H9 (cell line): ENCODE results near the gene VAMP8. TPM values are rescaled to one million over a fixed set of nuclear protein-coding genes. Genes with fewer than 3 reads are reported as not detected.

Source experiments
- DNase-seq: peaks from one replicate; pipeline ENCODE4 v3.0.0-alpha.2; 2017
- H2AFZ ChIP-seq: one replicate; pipeline ENCODE4 v1.6.1; 2013; ENCODE audit warnings: mild to moderate bottlenecking, low read length, control low read depth, moderate library complexity
- H2AK5ac ChIP-seq: 2 replicates; pipeline ENCODE4 v1.6.1; 2013; ENCODE audit warnings: low read length, control low read depth, mixed read lengths; ENCODE audit not compliant: insufficient read length
- H2BK120ac ChIP-seq: one replicate; pipeline ENCODE4 v1.6.1; 2013; ENCODE audit warnings: low read depth, mild to moderate bottlenecking, low read length, control low read depth, inconsistent platforms; ENCODE audit not compliant: poor library complexity, severe bottlenecking
- H2BK12ac ChIP-seq: 2 replicates; pipeline ENCODE4 v1.6.1; 2013; ENCODE audit warnings: low read length, control low read depth, mixed read lengths, low read depth; ENCODE audit not compliant: insufficient read length
- H2BK15ac ChIP-seq: 2 replicates; pipeline ENCODE4 v1.6.1; 2013; ENCODE audit warnings: low read depth, low read length, control low read depth
- H2BK20ac ChIP-seq: one replicate; pipeline ENCODE4 v1.6.1; 2013; ENCODE audit warnings: low read depth, mild to moderate bottlenecking, low read length, control low read depth, inconsistent platforms; ENCODE audit not compliant: poor library complexity, severe bottlenecking
- H2BK5ac ChIP-seq: 2 replicates; pipeline ENCODE4 v1.6.1; 2013; ENCODE audit warnings: low read length, control low read depth, mixed read lengths; ENCODE audit not compliant: insufficient read length
- H3K14ac ChIP-seq: 2 replicates; pipeline ENCODE4 v1.6.1; 2013; ENCODE audit warnings: low read length, control low read depth; ENCODE audit not compliant: insufficient read depth
- H3K18ac ChIP-seq: 2 replicates; pipeline ENCODE4 v1.6.1; 2013; ENCODE audit warnings: low read depth, mild to moderate bottlenecking, mixed read lengths, low read length, control low read depth; ENCODE audit not compliant: insufficient read length
- H3K23ac ChIP-seq: 2 replicates; pipeline ENCODE4 v1.6.1; 2013; ENCODE audit warnings: low read length, control low read depth, mixed read lengths, low read depth; ENCODE audit not compliant: insufficient read length
- H3K23me2 ChIP-seq: 2 replicates; pipeline ENCODE4 v1.6.1; 2013; ENCODE audit warnings: low read depth, mild to moderate bottlenecking, mixed read lengths, low read length, control low read depth; ENCODE audit not compliant: insufficient read length, poor library complexity, severe bottlenecking
- H3K27ac ChIP-seq: 2 replicates; pipeline ENCODE4 v1.5.1; 2013; ENCODE audit warnings: low read length, control low read depth, mixed read lengths, low read depth; ENCODE audit not compliant: insufficient read length
- H3K27me3 ChIP-seq: 2 replicates; pipeline ENCODE4 v1.6.1; 2013; ENCODE audit warnings: low read length, control low read depth, inconsistent platforms; ENCODE audit not compliant: insufficient read depth
- H3K4ac ChIP-seq: 2 replicates; pipeline ENCODE4 v1.6.1; 2013; ENCODE audit warnings: low read depth, mild to moderate bottlenecking, control low read depth, inconsistent platforms, low read length, moderate library complexity
- H3K4me1 ChIP-seq: 2 replicates; pipeline ENCODE4 v1.6.1; 2013; ENCODE audit warnings: low read length, control low read depth, inconsistent platforms; ENCODE audit not compliant: insufficient read depth
- H3K4me2 ChIP-seq: 2 replicates; pipeline ENCODE4 v1.6.1; 2013; ENCODE audit warnings: low read length, control low read depth, mixed read lengths; ENCODE audit not compliant: insufficient read length, insufficient read depth
- H3K56ac ChIP-seq: 2 replicates; pipeline ENCODE4 v1.6.1; 2013; ENCODE audit warnings: low read depth, mild to moderate bottlenecking, mixed read lengths, low read length, control low read depth; ENCODE audit not compliant: insufficient read length
- H3K79me1 ChIP-seq: 2 replicates; pipeline ENCODE4 v1.6.1; 2013; ENCODE audit warnings: low read depth, mild to moderate bottlenecking, moderate library complexity, low read length, control low read depth, inconsistent platforms; ENCODE audit not compliant: insufficient read depth, poor library complexity, severe bottlenecking
- H3K79me2 ChIP-seq: 2 replicates; pipeline ENCODE4 v1.6.1; 2013; ENCODE audit warnings: low read length, control low read depth, inconsistent platforms; ENCODE audit not compliant: insufficient read depth
- H3K9ac ChIP-seq: 2 replicates; pipeline ENCODE4 v1.6.1; 2013; ENCODE audit warnings: low read length, control low read depth, mixed read lengths; ENCODE audit not compliant: insufficient read length; ENCODE audit errors: extremely low read depth
- H3K9me3 ChIP-seq: one replicate; pipeline ENCODE4 v1.6.1; 2013; ENCODE audit warnings: low read depth, low read length, inconsistent platforms; ENCODE audit not compliant: control insufficient read depth
- H3T11ph ChIP-seq: one replicate; pipeline ENCODE4 v1.6.1; 2013; ENCODE audit warnings: mild to moderate bottlenecking, low read length, control low read depth, inconsistent platforms
- H4K20me1 ChIP-seq: one replicate; pipeline ENCODE4 v1.6.1; 2013; ENCODE audit not compliant: control insufficient read depth, insufficient read length, insufficient read depth
- H4K5ac ChIP-seq: 2 replicates; pipeline ENCODE4 v1.6.1; 2013; ENCODE audit warnings: low read depth, mild to moderate bottlenecking, mixed read lengths, low read length, control low read depth; ENCODE audit not compliant: insufficient read length
- H4K8ac ChIP-seq: replicated peaks from 2 replicates; pipeline ENCODE4 v1.6.1; 2013; ENCODE audit warnings: low read length, control low read depth, mixed read lengths, low read depth; ENCODE audit not compliant: insufficient read length
- H4K91ac ChIP-seq: 2 replicates; pipeline ENCODE4 v1.6.1; 2013; ENCODE audit warnings: low read depth, mild to moderate bottlenecking, moderate library complexity, mixed read lengths, low read length, control low read depth; ENCODE audit not compliant: insufficient read length
- H3K27ac Mint-ChIP-seq, 3 experiments: 2 replicates in 2 of 3; 3 replicates in 1 of 3; pipeline ENCODE4 v1.8.0; 2020 to 2021; ENCODE audit warnings: mixed read lengths in 3 of 3, mild to moderate bottlenecking in 1 of 3, moderate library complexity in 1 of 3
- H3K27me3 Mint-ChIP-seq: 2 replicates; pipeline ENCODE4 v1.8.0; 2021; ENCODE audit warnings: low read depth, mild to moderate bottlenecking, moderate library complexity, mixed read lengths
- H3K36me3 Mint-ChIP-seq, 3 experiments: 2 replicates in 2 of 3; 3 replicates in 1 of 3; pipeline ENCODE4 v1.8.0; 2020 to 2021; ENCODE audit warnings: low read depth in 3 of 3, mixed read lengths in 3 of 3; ENCODE audit not compliant: insufficient read depth in 1 of 3
- H3K4me1 Mint-ChIP-seq, 2 experiments: 2 replicates each; pipeline ENCODE4 v1.8.0; 2020; ENCODE audit warnings: mixed read lengths in 2 of 2
- H3K4me3 Mint-ChIP-seq, 2 experiments: 2 replicates in 1 of 2; 3 replicates in 1 of 2; pipeline ENCODE4 v1.8.0; 2020 to 2021; ENCODE audit warnings: mild to moderate bottlenecking in 2 of 2, mixed read lengths in 2 of 2, moderate library complexity in 1 of 2
- H3K9me3 Mint-ChIP-seq, 2 experiments: 2 replicates in 1 of 2; 3 replicates in 1 of 2; pipeline ENCODE4 v1.8.0; 2020; ENCODE audit warnings: mild to moderate bottlenecking in 2 of 2, mixed read lengths in 2 of 2, moderate library complexity in 1 of 2
- CTCF ChIP-seq: fragments of 200-600 bp; sonication (generic); conservative IDR thresholded peaks from 3 replicates; pipeline ENCODE4 v1.8.0; 2021; ENCODE audit warnings: antibody characterized with exemption, mild to moderate bottlenecking
- WGBS: extraction: QIAGEN DNeasy Blood & Tissue Kit; methylation state at CpG from one replicate; pipeline ENCODE4 v1.1.7; 2013; ENCODE audit warnings: missing lambda C conversion rate, low lambda C conversion rate, mixed read lengths; ENCODE audit not compliant: insufficient read length; ENCODE audit errors: extremely low coverage; 5-methylcytosine and 5-hydroxymethylcytosine counted together
- total RNA-seq: library from RNA; stranded (reverse); gene quantifications from 2 replicates; pipeline ENCODE4 v1.2.1, GENCODE V29; 2021

VAMP8 gene
- total RNA-seq, 1 experiment from 2014 or later = 33.4 TPM

- Histone ChIP-seq H4K20me1 (no peaks in the 10 kb centered on the region), H3K14ac (no peak overlapping the region), H3K79me1 (no peaks in the 10 kb centered on the region), H3K18ac (no peak overlapping the region), H3K4me1 (no peaks in the 10 kb centered on the region), H3K4ac (no peak overlapping the region), H4K5ac (no peak overlapping the region), H3K9ac (no peak overlapping the region), H3K27ac (no peak overlapping the region), H3K79me2 (no peaks in the 10 kb centered on the region), H2BK20ac (no peak overlapping the region), H3K9me3 (no peaks in the 10 kb centered on the region), H4K8ac (no peak overlapping the region), H2BK15ac (no peak overlapping the region), H3K56ac (no peak overlapping the region), H4K91ac (no peak overlapping the region), H2BK120ac (no peak overlapping the region), H3K4me2 (no peak overlapping the region), H2AFZ (no peak overlapping the region), H3T11ph (no peak overlapping the region), H2BK12ac (no peak overlapping the region), H3K23ac (no peak overlapping the region), H2AK5ac (no peak overlapping the region), H3K23me2 (no peaks in the 10 kb centered on the region), H2BK5ac (no peak overlapping the region), H3K27me3 (no peaks in the 10 kb centered on the region; the same call in 1 of the 2 replicates)
- Mint-ChIP-seq H3K36me3 (no peaks in the 10 kb centered on the region), H3K4me1 (peaks cover 0 to 3% of the 10 kb centered on the region in 2 experiments; a peak in 1 of 4 replicates), H3K27ac (no peak overlapping the region), H3K27me3 (peaks cover 68% of the 10 kb centered on the region), H3K9me3 (no peaks in the 10 kb centered on the region; a peak in 1 of 5 replicates), H3K4me3 (no peak overlapping the region)
- DNase-seq = no peak
- no CpG with 5 or more reads among the region's 4 CpGs for WGBS
- no peak for TF ChIP-seq CTCF
These were observed 11.1 kb upstream of the VAMP8 start for GRCh38 chr2:85566265-85566664.
